ENCODE measurements around the gene KIF5A.
A peak's percentile ranks its signal among the peaks of the same experiment; 100 is the strongest.

Gene KIF5A

GRCh38 chr12:57632958-57633840, 83.4 kb downstream of the KIF5A start, which contains the start of gene B4GALNT1:
Gene B4GALNT1 (minus strand): TSS chr12:57633201. CDS start chr12:57632132, 1,069 bp downstream.
- DNase-seq: peak; percentile 74
- Mint-ChIP-seq H3K9me3 (no peaks in the 10 kb centered on the region), H3K27ac (no peak within 1 kb of the TSS), H3K36me3 (ENCODE audit: low read depth) (no peaks in the 10 kb centered on the region), H3K4me3 (peak within 1 kb of the TSS; percentile 69), H3K27me3 (peaks cover 55% of the 10 kb centered on the region), H3K4me1 (peaks cover 8% of the 10 kb centered on the region)
- ATAC-seq: peak; percentile 80

Measured in activated naive CD8-positive, alpha-beta T cell treated with anti-CD3 and anti-CD28 coated beads, Interleukin-2, amount 50 U/mL, for 24 hours (primary cell).